ENCODE data around the gene SMIM5. TPM values are rescaled to one million over a fixed set of nuclear protein-coding genes. Genes with fewer than 3 reads are reported as not detected.

Gene SMIM5
- total RNA-seq, 2 donors from 2014 or later = 6.4 to 12.0 TPM

- Histone ChIP-seq H3K4me3 (no peak overlapping the region), H3K9me3 (no peaks in the 10 kb centered on the region), H3K27ac (no peak overlapping the region), H3K27me3 (no peaks in the 10 kb centered on the region), H3K36me3 (peaks cover 11% of the 10 kb centered on the region), H3K4me1 (peaks cover 0 to 7% of the 10 kb centered on the region in 2 donors)
- TF ChIP-seq CTCF (IDR thresholded peaks at IDR 0.05) = no peak
- no peak for DNase-seq (ENCODE audit: low spot score)
Observed at GRCh38 chr17:75646638-75646992, 13.4 kb downstream of the SMIM5 start.

DNA sequence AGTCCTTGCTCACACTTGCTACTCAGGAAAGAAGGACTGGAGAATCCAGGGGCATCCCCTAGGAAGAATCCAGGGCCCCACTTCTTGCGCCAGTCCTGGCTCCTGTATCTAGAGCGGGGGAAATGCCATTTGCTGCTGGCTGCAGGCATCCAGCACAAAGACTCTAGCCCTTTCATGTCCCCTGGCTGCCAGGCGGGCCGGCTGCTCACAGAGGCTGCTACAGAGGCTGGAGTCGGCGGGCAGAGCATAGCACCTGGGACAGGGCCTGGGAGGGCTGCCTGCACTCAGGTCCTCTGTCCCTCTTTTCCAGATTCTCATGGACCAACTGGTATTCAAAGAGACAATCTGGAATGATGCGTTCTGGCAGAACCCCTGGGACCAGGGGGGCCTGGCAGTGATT lies 13.8 kb downstream of the SMIM5 start:
- Histone ChIP-seq H3K9me3 (no peaks in the 10 kb centered on the region), H3K27me3 (no peaks in the 10 kb centered on the region), H3K36me3 (peaks cover 11% of the 10 kb centered on the region), H3K4me3 (no peak overlapping the region), H3K27ac (no peak overlapping the region), H3K4me1 (peaks cover 0 to 3% of the 10 kb centered on the region in 2 donors)
- no peak for DNase-seq (ENCODE audit: low spot score)
- TF ChIP-seq CTCF (IDR thresholded peaks at IDR 0.05) = no peak

DNA sequence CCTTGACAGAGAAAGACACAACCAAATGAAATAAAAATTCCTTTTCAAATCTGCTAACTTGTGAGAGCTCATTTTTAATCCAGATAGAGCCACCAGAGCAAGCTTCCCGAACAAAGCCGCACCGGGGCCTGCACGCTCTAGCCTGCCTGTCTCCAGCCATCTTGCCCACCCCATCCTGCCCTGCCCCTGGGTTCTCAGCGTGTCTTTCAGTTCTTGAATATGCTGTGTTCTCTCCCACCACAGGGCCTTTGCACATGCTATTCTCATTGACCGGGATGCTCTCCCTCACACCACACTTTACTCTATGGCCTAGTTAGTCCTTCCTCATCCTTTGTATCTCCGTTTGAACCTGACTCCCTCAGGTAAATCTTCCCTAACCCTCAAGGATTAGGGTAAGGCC lies 14.7 kb downstream of the SMIM5 start:
- DNase-seq (ENCODE audit: low spot score) = no peak
- Histone ChIP-seq H3K9me3 (no peaks in the 10 kb centered on the region), H3K27ac (no peak overlapping the region), H3K4me3 (no peak overlapping the region), H3K27me3 (no peaks in the 10 kb centered on the region), H3K36me3 (peaks cover 11% of the 10 kb centered on the region), H3K4me1 (no peaks in the 10 kb centered on the region)
- no peak for TF ChIP-seq CTCF (IDR thresholded peaks at IDR 0.05)

GRCh38 chr17:75649687-75650086 lies 16.5 kb downstream of the SMIM5 start:
- no peaks in the 10 kb centered on the region for H3K27me3 ChIP-seq
- H3K4me1 ChIP-seq = no peaks in the 10 kb centered on the region
- no peak for DNase-seq (ENCODE audit: low spot score)
- H3K27ac ChIP-seq = no peak overlapping the region
- peaks cover 11% of the 10 kb centered on the region for H3K36me3 ChIP-seq
- no peaks in the 10 kb centered on the region for H3K9me3 ChIP-seq
- H3K4me3 ChIP-seq = no peak overlapping the region
- TF ChIP-seq CTCF (IDR thresholded peaks at IDR 0.05) = no peak

DNA sequence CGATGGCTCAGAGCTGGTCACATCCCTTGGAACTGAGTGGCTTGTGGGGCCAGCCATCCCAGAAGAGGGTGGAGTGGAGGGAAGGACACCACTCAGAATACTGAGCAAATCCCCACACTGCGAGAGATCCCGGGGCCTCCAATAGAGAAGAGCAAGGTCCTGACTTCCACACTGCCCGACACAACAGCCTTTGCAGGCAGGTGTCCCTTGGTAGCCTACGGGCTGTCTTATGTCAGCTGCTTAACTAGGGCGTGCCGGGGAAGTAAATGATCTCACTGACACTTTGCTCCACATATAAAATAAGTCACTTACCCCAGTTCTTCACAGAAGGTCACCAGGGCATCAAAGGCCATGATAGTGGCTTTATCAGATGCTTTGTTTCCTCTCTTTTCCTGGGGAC lies 17.6 kb downstream of the SMIM5 start:
- Histone ChIP-seq H3K27me3 (no peaks in the 10 kb centered on the region), H3K27ac (no peak overlapping the region), H3K9me3 (no peaks in the 10 kb centered on the region), H3K4me1 (no peaks in the 10 kb centered on the region), H3K36me3 (peaks cover 13% of the 10 kb centered on the region), H3K4me3 (no peak overlapping the region)
- no peak for DNase-seq (ENCODE audit: low spot score)
- TF ChIP-seq CTCF (IDR thresholded peaks at IDR 0.05) = no peak

DNA sequence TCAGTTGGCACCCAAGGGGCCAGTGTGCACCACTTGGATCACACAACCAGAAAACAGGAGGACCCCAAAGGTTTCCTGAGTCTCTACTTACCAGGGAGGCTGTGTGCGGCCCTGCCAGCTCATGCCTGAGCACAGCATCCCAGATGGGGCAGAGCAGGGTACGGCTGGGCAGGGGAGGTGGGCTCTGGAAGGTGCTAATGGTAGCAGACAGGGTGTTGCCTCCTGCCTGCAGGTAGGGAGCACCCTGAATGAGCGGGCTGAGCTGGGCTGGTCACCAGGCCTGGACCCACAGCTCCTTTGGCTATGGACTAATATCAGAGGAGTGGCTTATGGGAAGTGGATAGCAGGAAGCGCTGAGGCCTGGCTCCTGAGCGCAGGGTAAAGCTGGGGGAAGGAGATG lies 19.1 kb downstream of the SMIM5 start:
- Histone ChIP-seq H3K27ac (no peak overlapping the region), H3K9me3 (no peaks in the 10 kb centered on the region), H3K27me3 (no peaks in the 10 kb centered on the region), H3K4me3 (no peak overlapping the region), H3K36me3 (peaks cover 16% of the 10 kb centered on the region), H3K4me1 (no peaks in the 10 kb centered on the region)
- TF ChIP-seq CTCF (IDR thresholded peaks at IDR 0.05) = no peak
- no peak for DNase-seq (ENCODE audit: low spot score)

Data from right atrium auricular region (tissue), 2 donors.